T1000 (cell line): ENCODE results near the gene COL24A1.
"Not testable (repeated sequence)": the region's sequence is repeated elsewhere in the genome, so short reads cannot be mapped to it uniquely, and the experiment has no call there.

Experiments
- DNase-seq: peaks from one replicate; lab custom pipeline; 2025; ENCODE audit warnings: mixed read lengths; lab: John Stamatoyannopoulos, UW

The COL24A1 gene

DNA sequence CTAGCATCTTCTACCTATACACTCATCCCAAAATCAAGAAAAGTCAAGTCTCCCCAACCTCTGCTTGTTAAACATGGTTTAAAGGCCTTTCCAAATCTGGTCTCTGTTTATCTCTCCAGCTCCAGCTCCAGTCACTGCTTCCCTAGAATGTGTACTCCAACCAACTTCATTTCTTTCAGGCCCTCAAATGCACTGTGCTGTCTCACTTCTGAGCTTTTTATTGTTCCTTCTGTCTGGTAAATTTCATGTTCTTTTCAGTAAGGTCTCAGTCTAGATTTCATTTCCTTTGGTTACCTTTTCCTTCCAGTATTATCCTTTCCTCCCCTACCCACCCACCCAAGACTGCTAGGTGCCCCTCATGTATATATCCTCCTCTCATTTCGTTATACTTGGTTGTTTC is 3.7 kb downstream of the COL24A1 start:
- DNase-seq, result no peak

- DNase-seq, result no peak
Measured at GRCh38 chr1:86151427-86151826, 5.1 kb downstream of the COL24A1 start.

GRCh38 chr1:86150553-86151055 is 6.0 kb downstream of the COL24A1 start:
- no peak for DNase-seq

DNA sequence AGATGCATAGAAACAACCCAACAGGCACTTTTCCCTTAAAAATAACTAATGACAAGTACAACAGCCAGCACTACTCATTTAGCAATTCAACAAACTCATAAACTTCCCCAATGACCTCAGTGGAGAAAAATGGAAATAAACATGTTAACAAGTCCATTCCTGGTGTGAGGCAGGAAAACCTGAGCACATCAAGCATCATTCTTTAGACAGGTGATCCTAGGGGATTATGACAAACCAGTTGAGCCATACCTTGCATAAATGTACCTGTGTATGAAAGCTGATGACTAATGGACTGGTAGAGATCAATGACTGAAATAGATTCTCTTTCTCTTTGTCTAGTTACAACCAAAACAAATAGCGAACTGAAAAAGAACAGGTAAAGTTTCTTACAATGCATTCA is 7.0 kb downstream of the COL24A1 start:
- DNase-seq, result no peak

GRCh38 chr1:86147755-86148154 is 8.8 kb downstream of the COL24A1 start:
- DNase-seq, result no peak

DNA sequence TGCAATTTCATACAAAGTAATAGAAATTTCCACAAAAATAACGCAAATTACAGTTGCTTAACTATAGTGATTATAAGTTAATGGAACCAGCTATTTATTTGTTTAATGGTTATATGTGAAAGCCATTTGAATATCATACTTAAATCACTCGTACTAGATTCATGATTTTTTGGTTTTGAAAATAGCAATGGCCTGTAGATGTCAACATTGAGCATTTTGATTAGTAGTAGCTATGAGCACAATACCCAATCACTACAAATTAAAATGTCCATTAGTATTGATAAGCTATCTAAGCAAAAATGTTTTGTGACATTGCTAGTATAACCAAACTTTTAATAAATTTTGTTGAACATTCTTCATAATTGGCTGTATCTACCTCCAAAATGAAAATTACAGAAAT is 10.0 kb downstream of the COL24A1 start:
- DNase-seq, result no peak

DNA sequence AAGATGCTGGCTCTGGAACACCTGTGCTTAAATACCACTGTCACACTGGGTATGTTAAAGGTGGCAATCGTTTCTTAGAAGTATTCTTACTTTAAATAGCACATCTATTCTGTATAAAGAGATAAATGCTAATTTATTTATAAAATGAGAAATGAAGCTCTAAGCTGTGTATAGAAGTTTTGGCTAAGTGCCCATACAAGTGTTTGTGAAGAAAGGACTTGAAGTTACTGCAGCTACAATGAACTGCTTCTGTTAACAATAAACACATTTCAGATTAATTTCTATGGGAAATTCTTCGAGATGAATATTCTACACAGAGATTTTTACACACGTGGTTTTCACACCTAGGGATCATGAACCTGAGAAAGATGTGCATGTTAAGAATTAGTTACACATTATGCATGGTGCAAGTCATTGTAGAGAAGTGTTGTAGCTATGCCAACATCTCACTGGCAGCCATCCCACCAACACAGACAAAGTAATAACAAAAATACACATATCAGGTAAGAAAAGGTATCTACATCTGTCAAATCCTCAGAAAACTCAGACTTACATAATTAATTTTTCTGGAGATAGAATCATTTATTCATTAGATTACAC is 16.2 kb downstream of the COL24A1 start:
- DNase-seq, result no peak

DNA sequence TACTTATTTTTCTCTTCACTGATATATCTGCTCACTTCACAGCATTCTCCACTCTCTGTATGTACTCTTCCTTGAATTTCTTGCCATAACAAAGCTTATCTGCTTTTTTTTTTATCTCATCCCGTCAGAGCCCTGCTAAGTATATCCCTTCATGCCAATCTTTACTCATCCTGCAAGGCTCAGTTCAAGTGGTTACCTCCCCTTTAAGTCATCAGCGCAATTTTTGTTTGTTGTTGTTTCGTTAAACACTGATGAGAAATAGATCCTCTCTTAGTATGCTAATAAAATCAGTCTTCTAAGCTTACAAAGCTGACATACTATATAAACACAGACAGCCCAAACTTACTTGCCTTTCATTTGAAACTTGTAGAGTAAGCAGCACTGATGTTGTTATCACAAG is 17.8 kb downstream of the COL24A1 start:
- DNase-seq, result no peak

- peak; percentile 18 for DNase-seq
Measured at GRCh38 chr1:86137436-86137835, 19.1 kb downstream of the COL24A1 start.

DNA sequence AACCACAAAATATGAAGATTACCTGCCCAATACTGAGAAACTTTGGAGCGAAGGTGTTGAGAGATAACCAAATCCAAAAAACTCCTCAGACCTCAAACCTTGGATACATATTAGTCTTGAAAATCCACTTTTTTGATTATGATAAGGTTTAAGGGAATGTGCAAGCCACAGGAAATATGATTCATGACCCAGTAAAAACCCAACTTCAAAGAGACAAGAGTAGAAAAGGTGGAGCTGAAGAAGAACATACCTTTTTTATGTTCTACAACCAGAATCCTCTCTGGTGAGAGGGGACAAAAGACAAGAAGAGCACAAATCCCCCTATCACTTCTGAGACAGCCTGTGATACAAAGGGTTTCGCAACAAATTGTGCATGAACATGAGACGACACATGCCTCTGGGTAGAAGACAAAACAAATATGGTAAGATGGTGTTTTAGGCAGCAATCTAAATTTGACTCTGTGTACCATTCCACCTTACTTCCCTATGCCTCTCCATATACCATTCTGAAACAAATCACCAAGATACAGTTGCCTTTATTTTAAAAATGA is 37.3 kb downstream of the COL24A1 start:
- no peak for DNase-seq

DNA sequence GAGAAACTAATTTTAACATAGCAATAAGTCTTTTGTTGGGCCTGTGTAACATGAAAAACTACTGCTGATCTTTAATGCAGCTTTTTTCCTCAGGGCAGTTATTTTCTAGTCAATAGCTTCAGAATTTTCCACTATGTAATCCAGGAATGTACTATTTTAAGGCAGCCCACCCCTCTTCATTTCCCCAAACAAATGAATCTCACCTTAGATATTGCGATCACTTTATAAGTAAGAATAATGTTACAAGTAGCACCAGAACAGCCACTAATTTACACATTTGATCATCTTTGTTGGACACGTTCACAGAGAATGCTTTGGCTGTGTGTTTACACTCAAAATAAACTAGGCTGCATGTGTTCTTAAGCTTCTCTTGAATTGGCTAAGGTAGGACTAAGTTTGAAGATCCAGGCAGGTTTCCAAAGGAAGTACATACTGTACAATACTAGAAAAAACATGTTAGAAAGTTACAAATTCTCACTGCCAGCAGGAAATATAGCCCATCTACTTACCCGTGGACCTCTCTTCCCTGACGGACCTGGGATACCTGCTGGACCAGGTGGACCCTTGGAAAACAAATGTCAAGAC is 41.7 kb downstream of the COL24A1 start:
- DNase-seq, result no peak

DNA sequence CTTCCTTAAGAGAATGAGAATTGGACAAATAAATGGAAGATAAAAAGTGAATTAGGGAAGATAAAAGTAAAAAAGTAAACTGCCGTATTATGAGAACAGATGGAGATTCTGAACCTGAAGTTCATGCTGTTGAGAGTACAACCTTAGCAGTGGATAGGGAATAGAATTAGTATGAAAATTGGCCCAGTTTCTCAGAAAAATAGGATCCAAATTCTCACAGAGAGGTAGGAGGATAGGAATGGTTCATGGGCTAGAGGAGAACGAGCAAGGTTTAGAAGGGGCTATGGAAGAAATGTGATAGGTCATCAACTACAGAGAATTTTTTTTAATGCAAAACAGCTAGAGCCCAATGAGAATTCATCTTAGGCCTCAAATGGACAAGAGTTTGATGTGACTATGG is 42.3 kb downstream of the COL24A1 start:
- no peak for DNase-seq

DNA sequence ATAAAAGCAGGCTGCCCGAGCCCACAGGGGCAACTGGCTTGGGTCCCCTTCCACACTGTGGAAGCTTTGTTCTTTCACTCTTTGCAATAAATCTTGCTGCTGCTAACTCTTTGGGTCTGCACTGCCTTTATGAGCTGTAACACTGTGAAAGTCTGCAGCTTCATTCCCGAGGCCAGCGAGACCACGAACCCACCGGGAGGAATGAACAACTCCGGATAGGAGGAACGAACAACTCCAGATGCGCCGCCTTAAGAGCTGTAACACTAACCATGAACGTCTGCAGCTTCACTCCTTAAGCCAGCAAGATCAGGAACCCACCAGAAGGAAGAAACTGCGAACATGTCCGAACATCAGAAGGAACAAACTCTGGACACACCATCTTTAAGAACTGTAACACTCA is 45.0 kb downstream of the COL24A1 start:
- DNase-seq, result not testable (repeated sequence)

- DNase-seq, result no peak
Measured at GRCh38 chr1:86110451-86111129, 46.0 kb downstream of the COL24A1 start.

- DNase-seq, result no peak
Measured at GRCh38 chr1:86105533-86105866, 51.1 kb downstream of the COL24A1 start.

DNA sequence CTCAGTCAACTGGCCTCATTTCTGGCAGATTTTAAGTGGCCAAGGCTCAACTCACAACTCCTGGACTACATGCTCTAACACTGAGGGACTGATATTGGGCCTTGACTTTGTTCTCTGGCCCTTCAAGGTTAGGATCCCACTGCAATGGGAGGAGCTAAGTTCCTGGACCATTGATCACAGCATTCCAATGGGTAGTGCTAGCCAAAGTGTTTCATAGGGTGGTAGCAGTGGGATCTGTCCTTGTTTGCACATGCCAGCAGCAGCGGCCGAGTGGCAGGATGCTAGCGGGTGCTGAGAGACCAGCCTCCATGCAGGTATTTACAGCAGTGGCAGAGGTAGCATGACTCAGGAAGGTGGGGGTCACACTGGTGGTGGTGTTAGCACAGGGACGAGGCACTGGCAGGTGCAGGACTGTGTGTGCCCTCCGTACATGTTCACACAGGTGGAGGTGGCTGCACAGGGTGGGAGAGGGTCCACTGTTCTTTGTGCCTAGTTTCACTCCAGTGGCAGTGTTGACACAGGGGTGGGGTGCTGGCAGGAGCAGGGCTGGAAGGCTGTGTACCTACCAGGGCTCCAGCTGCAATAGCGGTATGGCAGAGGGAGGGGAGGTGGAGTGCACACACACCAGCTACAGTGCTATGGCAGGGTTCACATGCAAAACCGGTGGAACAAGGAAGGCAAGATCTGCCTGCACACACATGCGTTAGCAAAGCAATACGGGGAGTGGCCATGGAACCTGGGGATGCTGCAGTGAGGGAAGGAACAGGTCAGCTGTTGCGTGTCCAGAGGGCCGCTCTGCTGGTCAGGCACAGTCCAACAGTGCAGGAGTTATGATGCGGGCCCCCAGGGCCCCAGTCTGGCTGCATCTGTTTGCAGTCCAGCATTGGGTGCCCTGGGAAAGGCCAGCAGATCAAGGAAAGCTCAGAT is 51.7 kb downstream of the COL24A1 start:
- no peak for DNase-seq

DNA sequence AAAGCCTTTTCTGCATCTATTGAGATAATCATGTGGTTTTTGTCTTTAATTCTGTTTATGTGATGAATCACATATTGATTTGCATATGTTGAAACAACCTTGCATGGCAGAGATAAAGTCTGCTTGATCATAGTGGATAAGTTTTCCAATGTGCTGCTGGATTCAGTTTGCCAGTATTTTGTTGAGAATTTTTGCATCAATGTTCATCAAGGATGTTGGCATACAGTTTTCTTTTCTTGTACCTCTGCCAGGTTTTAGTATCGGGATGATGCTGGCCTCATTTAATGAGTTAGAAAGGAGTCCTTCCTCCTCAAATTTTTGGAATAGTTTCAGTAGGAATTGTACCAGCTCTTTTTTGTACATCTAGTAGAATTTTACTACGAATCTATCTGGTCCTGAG is 55.0 kb downstream of the COL24A1 start:
- DNase-seq, result no peak

GRCh38 chr1:86100401-86100800 is 56.2 kb downstream of the COL24A1 start:
- DNase-seq, result no peak

DNA sequence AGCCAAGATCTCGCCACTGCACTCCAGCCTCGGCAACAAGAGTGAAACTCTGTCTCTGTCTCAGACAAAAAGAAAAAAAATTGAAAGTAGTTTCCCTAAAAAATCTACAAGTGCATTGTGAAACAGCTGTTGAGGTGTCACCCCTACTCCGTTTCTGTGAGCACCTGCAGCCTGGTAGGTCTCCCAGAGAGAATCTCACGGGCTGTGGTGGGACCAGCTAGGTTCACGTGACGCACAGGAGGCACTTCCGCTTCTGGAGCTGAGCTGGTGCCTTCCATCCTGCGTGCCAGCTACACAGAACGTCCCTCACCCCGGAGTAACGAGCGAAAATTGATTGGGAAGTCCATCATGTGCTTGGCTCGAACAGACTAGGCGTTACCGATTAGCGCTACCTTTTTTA is 66.8 kb downstream of the COL24A1 start:
- no peak for DNase-seq

DNA sequence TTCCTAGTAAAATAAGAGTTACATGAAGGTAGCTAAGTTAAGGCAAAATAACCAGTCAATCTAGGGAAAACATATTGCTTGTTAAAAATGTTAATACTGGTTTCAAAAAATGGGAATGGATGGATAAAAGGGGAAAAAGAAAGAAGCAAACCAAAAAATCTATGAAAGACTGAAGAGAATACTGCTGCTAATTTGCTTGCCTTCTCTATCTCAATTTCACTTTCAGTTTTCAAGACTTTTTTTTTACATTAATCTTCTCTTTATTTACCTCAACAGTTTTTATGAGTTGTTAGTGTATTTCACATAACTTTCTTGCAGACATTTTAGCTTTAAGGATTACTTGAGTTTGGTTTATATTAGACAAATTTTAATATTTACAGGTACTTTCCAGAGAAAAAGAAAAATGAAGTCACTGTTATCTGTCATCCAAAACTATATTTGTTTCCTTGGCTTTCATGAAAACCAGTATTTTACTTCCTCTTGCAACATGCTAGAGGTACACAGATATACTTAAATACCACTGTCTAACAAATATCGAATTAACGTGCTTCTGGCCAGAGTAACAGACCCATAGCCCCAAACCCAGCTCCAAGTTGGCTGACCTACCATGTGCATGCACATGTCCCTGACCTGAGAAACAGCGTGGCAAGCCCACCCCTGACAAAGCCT is 70.7 kb downstream of the COL24A1 start:
- no peak for DNase-seq

DNA sequence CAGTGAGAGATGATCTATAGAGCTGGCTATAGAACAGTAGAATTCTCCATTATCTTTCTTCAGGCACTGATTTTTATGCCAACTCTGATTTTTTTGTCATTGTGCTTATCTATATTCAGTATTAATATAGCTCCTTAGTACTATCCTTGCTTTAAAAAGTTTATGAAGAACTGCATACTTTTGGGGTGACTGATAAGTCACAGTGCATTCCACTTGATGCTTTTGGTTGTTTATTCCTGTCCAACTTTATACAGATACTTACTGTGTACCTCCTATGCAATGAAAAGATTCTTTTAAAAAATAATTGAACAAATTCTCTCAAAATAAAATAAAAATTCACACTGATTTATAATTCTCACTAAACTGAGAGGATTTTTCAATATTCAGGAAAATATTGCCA is 71.6 kb downstream of the COL24A1 start:
- DNase-seq, result no peak

GRCh38 chr1:86082183-86082582 is 74.4 kb downstream of the COL24A1 start:
- no peak for DNase-seq
